Measurements from ENCODE around the gene FARP2.

- no peak for TF ChIP-seq CTCF (IDR thresholded peaks at IDR 0.05; ENCODE audit: insufficient read depth, low read depth, low read length)
- TF ChIP-seq EZH2 (IDR thresholded peaks at IDR 0.05; ENCODE audit: insufficient read depth, low read length) = no peak
Observed at GRCh38 chr2:241495172-241496002, 139.3 kb downstream of the FARP2 start.

Data from astrocyte (in vitro differentiated cells and primary cell).